Measurements from ENCODE around the gene EML1.

GRCh38 chr14:99808515-99808914 lies 15.3 kb downstream of the EML1 start:
- no peak for TF ChIP-seq EZH2 (IDR thresholded peaks at IDR 0.05)
- TF ChIP-seq, protein P1, sequence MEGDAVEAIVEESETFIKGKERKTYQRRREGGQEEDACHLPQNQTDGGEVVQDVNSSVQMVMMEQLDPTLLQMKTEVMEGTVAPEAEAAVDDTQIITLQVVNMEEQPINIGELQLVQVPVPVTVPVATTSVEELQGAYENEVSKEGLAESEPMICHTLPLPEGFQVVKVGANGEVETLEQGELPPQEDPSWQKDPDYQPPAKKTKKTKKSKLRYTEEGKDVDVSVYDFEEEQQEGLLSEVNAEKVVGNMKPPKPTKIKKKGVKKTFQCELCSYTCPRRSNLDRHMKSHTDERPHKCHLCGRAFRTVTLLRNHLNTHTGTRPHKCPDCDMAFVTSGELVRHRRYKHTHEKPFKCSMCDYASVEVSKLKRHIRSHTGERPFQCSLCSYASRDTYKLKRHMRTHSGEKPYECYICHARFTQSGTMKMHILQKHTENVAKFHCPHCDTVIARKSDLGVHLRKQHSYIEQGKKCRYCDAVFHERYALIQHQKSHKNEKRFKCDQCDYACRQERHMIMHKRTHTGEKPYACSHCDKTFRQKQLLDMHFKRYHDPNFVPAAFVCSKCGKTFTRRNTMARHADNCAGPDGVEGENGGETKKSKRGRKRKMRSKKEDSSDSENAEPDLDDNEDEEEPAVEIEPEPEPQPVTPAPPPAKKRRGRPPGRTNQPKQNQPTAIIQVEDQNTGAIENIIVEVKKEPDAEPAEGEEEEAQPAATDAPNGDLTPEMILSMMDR (IDR thresholded peaks at IDR 0.05), result no peak
- no peak for TF ChIP-seq EZH2phosphoT487 (IDR thresholded peaks at IDR 0.05)

All from neural progenitor cell (in vitro differentiated cells).